ENCODE data around the gene SERPINB8.

Gene SERPINB8

GRCh38 chr18:63999871-64000270, 30.0 kb downstream of the SERPINB8 start:
- Histone ChIP-seq H3K9me3 (ENCODE audit: low read length) (no peaks in the 10 kb centered on the region), H3K27me3 (ENCODE audit: insufficient read depth, low read length) (no peaks in the 10 kb centered on the region), H3K4me3 (ENCODE audit: low read length) (no peak overlapping the region), H2AFZ (ENCODE audit: low read depth, low read length) (no peak overlapping the region), H3K4me1 (ENCODE audit: insufficient read depth, low read length) (no peaks in the 10 kb centered on the region), H3K36me3 (ENCODE audit: insufficient read depth, low read length) (no peaks in the 10 kb centered on the region)

- Histone ChIP-seq H3K4me1 (ENCODE audit: insufficient read depth, low read length) (no peaks in the 10 kb centered on the region), H3K4me3 (ENCODE audit: low read length) (no peak overlapping the region), H3K36me3 (ENCODE audit: insufficient read depth, low read length) (no peaks in the 10 kb centered on the region), H3K27me3 (ENCODE audit: insufficient read depth, low read length) (no peaks in the 10 kb centered on the region), H3K9me3 (ENCODE audit: low read length) (no peaks in the 10 kb centered on the region), H2AFZ (ENCODE audit: low read depth, low read length) (no peak overlapping the region)
Observed at GRCh38 chr18:64002581-64002980, 32.7 kb downstream of the SERPINB8 start.

- H3K9me3 ChIP-seq (ENCODE audit: low read length) = no peaks in the 10 kb centered on the region
- no peak overlapping the region for H3K4me3 ChIP-seq (ENCODE audit: low read length)
Observed at GRCh38 chr18:64009305-64009704, 39.4 kb downstream of the SERPINB8 start.

GRCh38 chr18:64011513-64011912, 41.6 kb downstream of the SERPINB8 start:
- Histone ChIP-seq H3K9me3 (ENCODE audit: low read length) (no peaks in the 10 kb centered on the region), H3K36me3 (ENCODE audit: insufficient read depth, low read length) (no peaks in the 10 kb centered on the region), H2AFZ (ENCODE audit: low read depth, low read length) (no peak overlapping the region), H3K4me1 (ENCODE audit: insufficient read depth, low read length) (no peaks in the 10 kb centered on the region), H3K4me3 (ENCODE audit: low read length) (no peak overlapping the region), H3K27me3 (ENCODE audit: insufficient read depth, low read length) (peaks cover 7% of the 10 kb centered on the region)

More at GRCh38 chr18:64009305-64009704, 39.4 kb downstream of the SERPINB8 start:
- Histone ChIP-seq H3K27me3 (ENCODE audit: insufficient read depth, low read length) (no peaks in the 10 kb centered on the region), H3K4me1 (ENCODE audit: insufficient read depth, low read length) (no peaks in the 10 kb centered on the region), H3K36me3 (ENCODE audit: insufficient read depth, low read length) (no peaks in the 10 kb centered on the region), H2AFZ (ENCODE audit: low read depth, low read length) (no peak overlapping the region)

DNA sequence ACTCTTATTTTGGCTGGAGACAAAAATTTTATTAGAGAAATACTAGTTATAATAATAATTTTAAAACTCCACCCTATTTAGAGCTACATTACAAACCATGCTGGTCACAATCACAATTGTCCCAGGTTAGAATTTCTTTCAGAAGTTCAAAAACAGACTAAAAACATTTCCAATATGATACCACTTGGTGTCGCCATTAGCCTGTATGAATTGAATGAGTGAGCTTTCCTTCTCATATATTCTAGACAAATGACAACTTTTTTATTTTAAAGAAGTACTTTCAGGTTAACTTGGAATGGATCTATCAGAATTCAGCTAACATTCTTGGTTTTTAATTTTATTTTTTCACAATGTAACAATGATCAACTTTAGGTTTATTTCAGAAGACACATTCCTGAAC, 48.0 kb downstream of the SERPINB8 start:
- Histone ChIP-seq H3K36me3 (ENCODE audit: insufficient read depth, low read length) (no peaks in the 10 kb centered on the region), H3K9me3 (ENCODE audit: low read length) (no peaks in the 10 kb centered on the region), H3K4me1 (ENCODE audit: insufficient read depth, low read length) (no peaks in the 10 kb centered on the region), H3K27me3 (ENCODE audit: insufficient read depth, low read length) (peaks cover 7% of the 10 kb centered on the region), H2AFZ (ENCODE audit: low read depth, low read length) (no peak overlapping the region), H3K4me3 (ENCODE audit: low read length) (no peak overlapping the region)

DNA sequence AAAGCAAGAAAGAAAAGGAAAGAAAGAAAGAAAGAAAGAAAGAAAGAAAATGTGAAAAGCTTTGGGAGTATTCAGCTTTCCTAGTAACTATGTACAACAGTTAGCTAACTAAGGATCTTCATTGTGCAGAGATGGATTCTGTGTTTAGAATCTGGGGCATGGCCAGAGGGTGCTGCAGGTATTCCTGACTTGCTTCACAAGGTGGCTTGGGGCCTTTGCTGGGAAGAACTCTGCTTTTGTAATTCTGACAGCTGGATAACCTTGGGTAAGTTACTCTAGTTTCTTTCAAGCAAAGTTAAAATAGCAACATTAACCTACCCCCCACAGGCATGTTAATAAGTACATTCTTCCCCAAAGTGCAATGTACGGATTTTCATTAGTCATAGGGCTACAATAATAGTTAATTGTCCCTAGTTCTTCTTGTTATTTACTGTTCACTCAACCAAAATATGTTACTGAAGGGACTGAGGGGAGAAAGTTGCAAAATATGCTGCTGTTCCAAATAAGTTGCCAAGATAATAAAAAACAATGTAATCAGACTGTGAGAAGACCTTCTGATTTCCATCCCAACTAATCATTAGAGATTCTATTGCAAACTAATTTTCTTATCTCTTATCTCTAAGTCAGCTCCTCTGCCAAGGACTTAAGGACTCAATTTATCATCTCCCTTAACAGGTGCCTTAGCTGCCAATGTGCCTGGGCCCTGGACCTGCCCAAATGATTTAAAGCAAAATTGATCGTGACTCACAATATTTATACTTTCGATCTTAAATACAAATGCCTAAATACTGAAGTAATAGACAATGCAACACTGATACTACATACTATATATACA, 50.3 kb downstream of the SERPINB8 start:
- Histone ChIP-seq H3K4me3 (ENCODE audit: low read length) (no peak overlapping the region), H3K4me1 (ENCODE audit: insufficient read depth, low read length) (no peaks in the 10 kb centered on the region), H3K36me3 (ENCODE audit: insufficient read depth, low read length) (no peaks in the 10 kb centered on the region), H3K27me3 (ENCODE audit: insufficient read depth, low read length) (peaks cover 6% of the 10 kb centered on the region), H2AFZ (ENCODE audit: low read depth, low read length) (no peak overlapping the region), H3K9me3 (ENCODE audit: low read length) (no peaks in the 10 kb centered on the region)

GRCh38 chr18:64026350-64026749, 56.5 kb downstream of the SERPINB8 start:
- H3K27me3 ChIP-seq (ENCODE audit: insufficient read depth, low read length) = no peaks in the 10 kb centered on the region
- no peaks in the 10 kb centered on the region for H3K36me3 ChIP-seq (ENCODE audit: insufficient read depth, low read length)
- H3K4me1 ChIP-seq (ENCODE audit: insufficient read depth, low read length) = no peaks in the 10 kb centered on the region
- H3K4me3 ChIP-seq (ENCODE audit: low read length) = no peak overlapping the region
- H2AFZ ChIP-seq (ENCODE audit: low read depth, low read length) = no peak overlapping the region
- no peaks in the 10 kb centered on the region for H3K9me3 ChIP-seq (ENCODE audit: low read length)

DNA sequence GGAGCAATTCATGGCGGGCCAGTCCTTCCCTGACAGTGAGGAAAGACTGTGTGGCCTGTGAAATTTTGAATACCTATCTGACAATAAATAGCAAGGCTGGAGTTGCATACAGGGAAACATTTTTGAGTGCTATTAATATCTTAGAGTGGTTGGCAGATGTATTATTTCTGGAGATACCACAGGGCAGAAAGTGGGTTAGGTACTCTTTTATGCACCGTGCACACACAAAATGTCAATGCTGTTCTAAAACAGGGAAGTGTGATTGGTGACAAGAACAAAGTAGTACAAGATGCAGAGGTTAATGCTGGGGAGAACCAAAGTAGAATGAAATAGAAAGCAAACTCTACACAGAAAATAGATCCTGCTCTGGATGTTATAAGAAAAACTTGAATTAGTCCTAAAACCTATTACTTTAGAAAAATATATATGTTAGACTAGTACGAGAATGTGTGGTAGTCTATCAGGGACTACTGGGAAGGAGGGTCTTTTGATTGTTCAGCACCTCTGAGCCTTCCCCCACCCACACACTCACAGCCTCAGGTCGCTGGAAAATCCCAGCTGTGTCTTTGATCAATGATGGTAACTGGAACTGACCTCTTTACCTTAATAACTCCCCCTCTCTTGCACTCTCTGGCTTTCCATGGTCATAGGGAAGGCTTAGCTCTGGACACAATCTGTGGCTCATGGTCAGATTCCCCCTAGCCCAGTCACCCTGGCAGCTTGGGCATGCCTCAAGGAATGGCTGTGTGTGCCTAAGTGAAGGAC, 58.2 kb downstream of the SERPINB8 start:
- no peaks in the 10 kb centered on the region for H3K36me3 ChIP-seq (ENCODE audit: insufficient read depth, low read length)
- no peak overlapping the region for H3K4me3 ChIP-seq (ENCODE audit: low read length)
- no peaks in the 10 kb centered on the region for H3K27me3 ChIP-seq (ENCODE audit: insufficient read depth, low read length)
- H3K4me1 ChIP-seq (ENCODE audit: insufficient read depth, low read length) = no peaks in the 10 kb centered on the region
- H3K9me3 ChIP-seq (ENCODE audit: low read length) = no peaks in the 10 kb centered on the region
- H2AFZ ChIP-seq (ENCODE audit: low read depth, low read length) = no peak overlapping the region

DNA sequence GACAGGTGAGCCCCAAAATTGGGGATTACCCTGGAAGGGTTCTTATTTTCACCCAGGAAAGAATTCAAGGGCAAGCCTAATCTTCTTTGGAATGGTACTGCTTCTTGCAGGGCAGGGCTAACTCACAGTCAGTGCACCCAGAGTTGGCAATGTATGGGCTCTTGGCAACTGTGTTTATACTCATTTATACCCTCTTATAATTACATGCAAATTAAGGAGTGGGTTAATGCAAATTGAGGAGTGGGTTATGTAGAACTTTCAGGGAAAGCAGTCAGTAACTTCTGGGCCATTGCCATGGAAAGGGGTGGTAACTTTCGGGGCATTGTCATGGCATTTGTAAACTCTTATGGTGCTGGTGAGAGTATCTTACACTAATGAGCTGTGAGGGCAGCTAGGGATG, 59.2 kb downstream of the SERPINB8 start:
- H3K9me3 ChIP-seq (ENCODE audit: low read length) = no peaks in the 10 kb centered on the region
- H3K4me3 ChIP-seq (ENCODE audit: low read length) = no peak overlapping the region
- H3K36me3 ChIP-seq (ENCODE audit: insufficient read depth, low read length) = no peaks in the 10 kb centered on the region
- H3K4me1 ChIP-seq (ENCODE audit: insufficient read depth, low read length) = no peaks in the 10 kb centered on the region
- no peaks in the 10 kb centered on the region for H3K27me3 ChIP-seq (ENCODE audit: insufficient read depth, low read length)
- H2AFZ ChIP-seq (ENCODE audit: low read depth, low read length) = no peak overlapping the region

DNA sequence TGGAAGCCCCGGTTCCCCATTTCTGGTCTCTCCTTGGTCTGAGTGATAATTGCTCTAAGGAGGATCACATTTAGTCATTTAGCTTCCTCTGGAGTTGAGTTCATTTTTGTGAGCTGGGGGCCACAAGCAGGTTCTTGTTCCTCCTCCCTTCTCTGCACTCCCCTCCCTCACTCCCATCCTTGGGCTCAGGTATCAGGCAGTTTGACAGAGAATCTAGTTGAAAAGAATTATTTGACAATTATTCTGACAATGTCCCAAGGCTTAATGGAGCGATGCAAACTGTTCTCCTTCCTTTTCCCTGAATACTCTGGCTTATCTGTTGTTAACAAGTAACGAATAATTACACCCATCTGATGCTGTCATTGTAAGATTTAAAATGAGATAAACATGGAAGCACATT, 61.5 kb downstream of the SERPINB8 start:
- no peaks in the 10 kb centered on the region for H3K27me3 ChIP-seq (ENCODE audit: insufficient read depth, low read length)

GRCh38 chr18:64032312-64032711, 62.4 kb downstream of the SERPINB8 start:
- Histone ChIP-seq H3K4me1 (ENCODE audit: insufficient read depth, low read length) (no peaks in the 10 kb centered on the region), H3K36me3 (ENCODE audit: insufficient read depth, low read length) (no peaks in the 10 kb centered on the region), H3K4me3 (ENCODE audit: low read length) (no peak overlapping the region), H3K9me3 (ENCODE audit: low read length) (no peaks in the 10 kb centered on the region), H2AFZ (ENCODE audit: low read depth, low read length) (no peak overlapping the region), H3K27me3 (ENCODE audit: insufficient read depth, low read length) (no peaks in the 10 kb centered on the region)

More for the DNA sequence above, 61.5 kb downstream of the SERPINB8 start:
- H3K4me3 ChIP-seq (ENCODE audit: low read length) = no peak overlapping the region
- H3K36me3 ChIP-seq (ENCODE audit: insufficient read depth, low read length) = no peaks in the 10 kb centered on the region
- H3K4me1 ChIP-seq (ENCODE audit: insufficient read depth, low read length) = no peaks in the 10 kb centered on the region
- H2AFZ ChIP-seq (ENCODE audit: low read depth, low read length) = no peak overlapping the region
- no peaks in the 10 kb centered on the region for H3K9me3 ChIP-seq (ENCODE audit: low read length)

- Histone ChIP-seq H3K9me3 (ENCODE audit: low read length) (no peaks in the 10 kb centered on the region), H2AFZ (ENCODE audit: low read depth, low read length) (no peak overlapping the region), H3K27me3 (ENCODE audit: insufficient read depth, low read length) (no peaks in the 10 kb centered on the region), H3K4me1 (ENCODE audit: insufficient read depth, low read length) (no peaks in the 10 kb centered on the region), H3K4me3 (ENCODE audit: low read length) (no peak overlapping the region), H3K36me3 (ENCODE audit: insufficient read depth, low read length) (no peaks in the 10 kb centered on the region)
Observed at GRCh38 chr18:64037812-64038414, 68.0 kb downstream of the SERPINB8 start.
